B cell (primary cell): ENCODE results near the gene CNTNAP2. TPM values are rescaled to one million over a fixed set of nuclear protein-coding genes. Genes with fewer than 3 reads are reported as not detected.
A peak's percentile ranks its signal among the peaks of the same experiment; 100 is the strongest.

Experiments used
- ATAC-seq: fragments of 200-7000 bp; cut with Tn5 transposase; one replicate; pipeline ENCODE4 v1.10.0; 2021; ENCODE audit warnings: low read depth, mild to moderate bottlenecking, moderate number of reproducible peaks, moderate library complexity
- CTCF ChIA-PET: fragments of 350-600 bp; sonication (Branson Sonifier 250); formaldehyde crosslinking; loops from one replicate; lab custom pipeline; 2021; ENCODE audit warnings: antibody characterized with exemption, inconsistent platforms; lab: Charles Lee
- POLR2A ChIA-PET: fragments of 350-600 bp; sonication (Branson Sonifier 250); formaldehyde crosslinking; loops from one replicate; lab custom pipeline; 2021; ENCODE audit warnings: antibody characterized with exemption; lab: Charles Lee
- DNase-seq: peaks from one replicate; pipeline ENCODE4 v3.0.0; 2013
- H2AFZ ChIP-seq: 2 replicates; pipeline ENCODE4 v1.6.1; 2012; ENCODE audit warnings: mild to moderate bottlenecking, low read depth, low read length; ENCODE audit not compliant: insufficient read depth, poor library complexity, severe bottlenecking
- H3K27ac ChIP-seq, 2 donors: 1 replicate in 1 of 2; 2 replicates in 1 of 2; pipeline ENCODE4 v1.5.1; 2012 to 2013; ENCODE audit warnings: low read length in 2 of 2, mild to moderate bottlenecking in 2 of 2, moderate library complexity in 1 of 2
- H3K27me3 ChIP-seq, 4 experiments: fragments of 200-600 bp in 1 of 4; sonication (generic) in 1 of 4; replicated peaks in 1 of 4; 1 replicate in 2 of 4; 2 replicates in 2 of 4; pipeline versions ENCODE4 v1.6.1 to v1.7.0; 2013 to 2016; ENCODE audit warnings: low read length in 3 of 4, mild to moderate bottlenecking in 2 of 4, mixed read lengths in 1 of 4, moderate library complexity in 1 of 4; ENCODE audit not compliant: insufficient read depth in 4 of 4, control insufficient read depth in 3 of 4; ENCODE audit errors: control extremely low read depth in 1 of 4
- H3K36me3 ChIP-seq, 2 experiments: replicated peaks in 1 of 2; 1 replicate in 1 of 2; 2 replicates in 1 of 2; pipeline versions ENCODE4 v1.6.1 to v1.7.1; 2013; ENCODE audit warnings: low read length in 1 of 2; ENCODE audit not compliant: insufficient read depth in 2 of 2, control insufficient read depth in 1 of 2; ENCODE audit errors: control extremely low read depth in 1 of 2, extremely low read depth in 1 of 2
- H3K4me1 ChIP-seq, 2 donors: fragments of 200-600 bp in 1 of 2; sonication (generic) in 1 of 2; 1 replicate in 1 of 2; 2 replicates in 1 of 2; pipeline versions ENCODE4 v1.5.1 to v1.6.1; 2013 to 2017; ENCODE audit warnings: low read length in 2 of 2; ENCODE audit not compliant: control insufficient read depth in 2 of 2, insufficient read depth in 2 of 2
- H3K4me2 ChIP-seq: replicated peaks from 2 replicates; pipeline ENCODE3; 2012; ENCODE audit warnings: mild to moderate bottlenecking, low read depth, low read length; ENCODE audit not compliant: poor library complexity, severe bottlenecking
- H3K4me3 ChIP-seq, 5 experiments: fragments of 200-600 bp in 1 of 5; sonication (generic) in 1 of 5; 1 replicate in 3 of 5; 2 replicates in 2 of 5; pipeline versions ENCODE4 v1.5.1 to v1.7.0; 2011 to 2016; ENCODE audit warnings: low read length in 4 of 5, mild to moderate bottlenecking in 4 of 5, low read depth in 2 of 5, control low read depth in 1 of 5, moderate library complexity in 1 of 5; ENCODE audit not compliant: insufficient read depth in 1 of 5; ENCODE audit errors: control extremely low read depth in 1 of 5, extremely low read depth in 1 of 5
- H3K79me2 ChIP-seq: fragments of 200-600 bp; sonication (generic); one replicate; pipeline ENCODE4 v1.6.0; 2016; ENCODE audit warnings: low read length; ENCODE audit not compliant: control insufficient read depth, insufficient read depth
- H3K9ac ChIP-seq: fragments of 200-600 bp; sonication (generic); 2 replicates; pipeline ENCODE4 v1.6.1; 2017; ENCODE audit warnings: mild to moderate bottlenecking, low read length, moderate library complexity
- H3K9me3 ChIP-seq, 3 donors: one replicate each; pipeline versions ENCODE4 v1.6.1 to v1.7.1; 2013; ENCODE audit warnings: low read length in 2 of 3; ENCODE audit not compliant: control insufficient read depth in 2 of 3, insufficient read depth in 1 of 3; ENCODE audit errors: control extremely low read depth in 1 of 3
- H4K20me1 ChIP-seq: 2 replicates; pipeline ENCODE4 v1.6.0; 2012; ENCODE audit warnings: mild to moderate bottlenecking, low read length; ENCODE audit not compliant: insufficient read depth, control insufficient read depth, poor library complexity, severe bottlenecking
- H3K27ac Mint-ChIP-seq: one replicate; pipeline ENCODE4 v1.8.0; 2021; ENCODE audit warnings: mixed read lengths
- H3K27me3 Mint-ChIP-seq: one replicate; pipeline ENCODE4 v1.8.0; 2021; ENCODE audit warnings: mixed read lengths
- H3K4me1 Mint-ChIP-seq: one replicate; pipeline ENCODE4 v1.8.0; 2021; ENCODE audit warnings: mixed read lengths
- H3K4me3 Mint-ChIP-seq: one replicate; pipeline ENCODE4 v1.8.0; 2021; ENCODE audit warnings: mixed read lengths
- H3K9me3 Mint-ChIP-seq: one replicate; pipeline ENCODE4 v1.8.0; 2022; ENCODE audit warnings: mixed read lengths; ENCODE audit not compliant: insufficient read depth
- EZH2 ChIP-seq: IDR thresholded peaks from 2 replicates; pipeline ENCODE4 v1.6.1; 2012; ENCODE audit warnings: borderline replicate concordance, low read depth, mild to moderate bottlenecking, moderate library complexity, low read length; ENCODE audit not compliant: insufficient read depth, poor library complexity, severe bottlenecking
- WGBS: methylation state at CpG from one replicate; pipeline ENCODE4 v1.1.5; 2013; ENCODE audit warnings: missing lambda C conversion rate; ENCODE audit not compliant: insufficient coverage; 5-methylcytosine and 5-hydroxymethylcytosine counted together
- intact Hi-C: fragments of 100-400 bp; cut with micrococcal nuclease; formaldehyde crosslinking; loops from one replicate; pipeline ENCODE4 v1.10.0; 2022
- polyA plus RNA-seq: library from polyadenylated mRNA; depleted of rRNA; stranded (reverse); fragments of >200 nt; gene quantifications from 2 replicates; pipeline ENCODE4 v1.2.3, GENCODE V29; 2012
- total RNA-seq, 2 donors: library from RNA; stranded (reverse); fragments of 120-200 nt in 1 of 2; gene quantifications; 1 replicate in 1 of 2; 2 replicates in 1 of 2; pipeline versions ENCODE4 v1.2.3 to v1.2.4, GENCODE V29; 2013 to 2022
- TF ChIP-seq, protein P1 (sequence below): fragments of 200-600 bp; IDR thresholded peaks from one replicate; pipeline ENCODE4 v1.8.0; 2022; ENCODE audit warnings: antibody characterized with exemption, mild to moderate bottlenecking

Gene CNTNAP2
- total and polyA plus RNA-seq, 2 donors (not counting 1 experiment from before 2014, with no cell fraction given): 7.4 to 16.6 TPM

- Histone ChIP-seq H4K20me1 (no peaks in the 10 kb centered on the region), H3K4me1 (peaks cover 7 to 14% of the 10 kb centered on the region in 2 donors), H3K4me3 (peak overlapping the region in 1 of 5 experiments; percentile 20), H3K9ac (no peak overlapping the region), H3K9me3 (no peaks in the 10 kb centered on the region), H3K79me2 (no peaks in the 10 kb centered on the region), H3K4me2 (peak overlapping the region; percentile 7), H3K27ac (no peak overlapping the region), H3K27me3 (no peaks in the 10 kb centered on the region), H3K36me3 (peaks cover 0 to 6% of the 10 kb centered on the region in 2 experiments), H2AFZ (no peak overlapping the region)
- Mint-ChIP-seq H3K27ac (peak overlapping the region; percentile 13), H3K9me3 (no peaks in the 10 kb centered on the region), H3K4me3 (peak overlapping the region; percentile 40), H3K4me1 (peaks cover 34% of the 10 kb centered on the region), H3K27me3 (no peaks in the 10 kb centered on the region)
- intact Hi-C loops: no loop called here
- TF ChIP-seq EZH2: no peak
- TF ChIP-seq, protein P1, sequence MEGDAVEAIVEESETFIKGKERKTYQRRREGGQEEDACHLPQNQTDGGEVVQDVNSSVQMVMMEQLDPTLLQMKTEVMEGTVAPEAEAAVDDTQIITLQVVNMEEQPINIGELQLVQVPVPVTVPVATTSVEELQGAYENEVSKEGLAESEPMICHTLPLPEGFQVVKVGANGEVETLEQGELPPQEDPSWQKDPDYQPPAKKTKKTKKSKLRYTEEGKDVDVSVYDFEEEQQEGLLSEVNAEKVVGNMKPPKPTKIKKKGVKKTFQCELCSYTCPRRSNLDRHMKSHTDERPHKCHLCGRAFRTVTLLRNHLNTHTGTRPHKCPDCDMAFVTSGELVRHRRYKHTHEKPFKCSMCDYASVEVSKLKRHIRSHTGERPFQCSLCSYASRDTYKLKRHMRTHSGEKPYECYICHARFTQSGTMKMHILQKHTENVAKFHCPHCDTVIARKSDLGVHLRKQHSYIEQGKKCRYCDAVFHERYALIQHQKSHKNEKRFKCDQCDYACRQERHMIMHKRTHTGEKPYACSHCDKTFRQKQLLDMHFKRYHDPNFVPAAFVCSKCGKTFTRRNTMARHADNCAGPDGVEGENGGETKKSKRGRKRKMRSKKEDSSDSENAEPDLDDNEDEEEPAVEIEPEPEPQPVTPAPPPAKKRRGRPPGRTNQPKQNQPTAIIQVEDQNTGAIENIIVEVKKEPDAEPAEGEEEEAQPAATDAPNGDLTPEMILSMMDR: no peak
- 79% methylated on average over 11 of the region's 14 CpGs for WGBS
- ChIA-PET POLR2A (no interaction called here), CTCF (interaction anchor here (0.7 kb wide), 1 partner anchor 105 kb away, joined by 3 read pairs; no protein-coding TSS in a partner anchor)
- no peak for ATAC-seq
- no peak for DNase-seq
These were observed 2283.5 kb downstream of the CNTNAP2 start for GRCh38 chr7:148400101-148400500.

DNA sequence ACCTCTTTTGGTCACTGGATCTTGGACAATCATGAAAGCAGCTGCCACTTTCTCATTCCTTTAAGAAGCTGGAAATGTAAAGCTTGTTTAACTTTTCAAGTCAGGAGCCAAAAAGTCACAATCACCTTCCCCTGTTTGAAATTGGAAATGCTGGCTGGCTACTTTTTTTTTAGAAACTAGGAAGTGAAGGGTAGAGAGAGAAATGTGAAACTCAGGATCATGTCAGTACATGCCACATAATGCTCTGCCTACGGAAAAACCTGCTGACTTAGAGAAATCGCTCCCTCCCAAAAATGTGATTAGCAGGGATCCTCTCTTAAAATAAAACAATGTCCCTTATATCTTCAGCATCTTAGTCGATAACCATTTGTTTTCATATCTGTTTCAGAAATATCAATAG is 2285.6 kb downstream of the CNTNAP2 start:
- ATAC-seq (no peak), DNase-seq (no peak)
- no CpG with 5 or more reads among the region's 3 CpGs for WGBS
- Histone ChIP-seq H3K4me2 (no peak overlapping the region), H3K36me3 (peaks cover 0 to 6% of the 10 kb centered on the region in 2 experiments), H3K9ac (no peak overlapping the region), H3K9me3 (no peaks in the 10 kb centered on the region), H3K4me3 (no peak overlapping the region), H3K27me3 (no peaks in the 10 kb centered on the region), H3K4me1 (peaks cover 7 to 14% of the 10 kb centered on the region in 2 donors), H2AFZ (no peak overlapping the region), H3K79me2 (no peaks in the 10 kb centered on the region), H4K20me1 (no peaks in the 10 kb centered on the region), H3K27ac (no peak overlapping the region)
- Mint-ChIP-seq H3K9me3 (no peaks in the 10 kb centered on the region), H3K4me3 (no peak overlapping the region), H3K27ac (no peak overlapping the region), H3K27me3 (no peaks in the 10 kb centered on the region), H3K4me1 (peaks cover 33% of the 10 kb centered on the region)
- ChIA-PET CTCF (no interaction called here), POLR2A (no interaction called here)
- no peak for TF ChIP-seq EZH2
- TF ChIP-seq, protein P1: no peak
- intact Hi-C loops: no loop called here
